COR-L47 (cell line): ENCODE data around the gene RAE1.
"Not testable (repeated sequence)": the region's sequence is repeated elsewhere in the genome, so short reads cannot be mapped to it uniquely, and the experiment has no call there.

Experiments used
- DNase-seq: peaks from one replicate; lab custom pipeline; 2025; lab: John Stamatoyannopoulos, UW

Gene RAE1

GRCh38 chr20:57414867-57415592 is 64.0 kb downstream of the RAE1 start:
- no peak for DNase-seq

GRCh38 chr20:57415771-57416170 is 64.7 kb downstream of the RAE1 start:
- no peak for DNase-seq

GRCh38 chr20:57416296-57417022 is 65.4 kb downstream of the RAE1 start:
- DNase-seq, result no peak

- no peak for DNase-seq
These were observed 66.1 kb downstream of the RAE1 start for GRCh38 chr20:57417051-57417689.

GRCh38 chr20:57417830-57418780 is 67.0 kb downstream of the RAE1 start:
- no peak for DNase-seq

- DNase-seq, result not testable (repeated sequence)
These were observed 68.4 kb downstream of the RAE1 start for GRCh38 chr20:57419479-57419878.

GRCh38 chr20:57420571-57421252 is 69.7 kb downstream of the RAE1 start:
- no peak for DNase-seq

- DNase-seq, result no peak
These were observed 70.5 kb downstream of the RAE1 start for GRCh38 chr20:57421253-57422220.

GRCh38 chr20:57422254-57422653 is 71.2 kb downstream of the RAE1 start:
- no peak for DNase-seq

GRCh38 chr20:57425150-57426013 is 74.3 kb downstream of the RAE1 start:
- peak; percentile 28 for DNase-seq

- no peak for DNase-seq
These were observed 75.2 kb downstream of the RAE1 start for GRCh38 chr20:57426271-57426689.

- DNase-seq, result no peak
These were observed 75.8 kb downstream of the RAE1 start for GRCh38 chr20:57426831-57427230.

GRCh38 chr20:57428324-57429158 is 77.5 kb downstream of the RAE1 start:
- no peak for DNase-seq
